Adipocyte (in vitro differentiated cells): Measurements from ENCODE around the gene GPR176.

Source experiments
- DNase-seq: peaks from one replicate; pipeline ENCODE4 v3.0.0-alpha.2; 2015; ENCODE audit warnings: low read depth
- H3K27me3 ChIP-seq: replicated peaks from 2 replicates; pipeline ENCODE4 v1.7.0; 2013; ENCODE audit warnings: mild to moderate bottlenecking, low read length, moderate library complexity; ENCODE audit not compliant: control insufficient read depth, insufficient read depth
- H3K36me3 ChIP-seq: 2 replicates; pipeline ENCODE4 v1.7.0; 2013; ENCODE audit warnings: low read length, mild to moderate bottlenecking, moderate library complexity; ENCODE audit not compliant: control insufficient read depth, insufficient read depth, severe bottlenecking
- H3K4me1 ChIP-seq: 2 replicates; pipeline ENCODE4 v1.7.0; 2013; ENCODE audit warnings: mild to moderate bottlenecking, low read length, moderate library complexity; ENCODE audit not compliant: control insufficient read depth, insufficient read depth
- H3K4me3 ChIP-seq: 2 replicates; pipeline ENCODE4 v1.7.0; 2013; ENCODE audit warnings: mild to moderate bottlenecking, low read length, moderate library complexity
- H3K9ac ChIP-seq: 2 replicates; pipeline ENCODE4 v1.7.0; 2013; ENCODE audit warnings: mild to moderate bottlenecking, low read length, moderate library complexity
- H3K9me3 ChIP-seq: 2 replicates; pipeline ENCODE4 v1.7.0; 2013; ENCODE audit warnings: mild to moderate bottlenecking, low read length, moderate library complexity; ENCODE audit not compliant: control insufficient read depth

GPR176 gene

GRCh38 chr15:39752246-39752645 is 167.8 kb downstream of the GPR176 start:
- no peaks in the 10 kb centered on the region for H3K36me3 ChIP-seq
- H3K4me3 ChIP-seq, result no peak overlapping the region
- no peaks in the 10 kb centered on the region for H3K27me3 ChIP-seq
- H3K9me3 ChIP-seq, result no peaks in the 10 kb centered on the region
- H3K4me1 ChIP-seq, result peaks cover 24% of the 10 kb centered on the region
- no peak for DNase-seq
- no peak overlapping the region for H3K9ac ChIP-seq
